Testis (tissue), 3 donors: ENCODE measurements around the gene SSR1. TPM values are rescaled to one million over a fixed set of nuclear protein-coding genes. Genes with fewer than 3 reads are reported as not detected.

Experiments used
- DNase-seq: peaks from one replicate; pipeline ENCODE4 v3.0.0-alpha.2; 2019
- H3K27ac ChIP-seq, 2 donors: fragments of 200-600 bp; sonication (generic); one replicate each; pipeline ENCODE4 v1.5.1; 2019
- H3K27me3 ChIP-seq: fragments of 200-600 bp; sonication (generic); one replicate; pipeline ENCODE4 v1.5.1; 2019
- H3K36me3 ChIP-seq: fragments of 200-600 bp; sonication (generic); one replicate; pipeline ENCODE4 v1.5.1; 2017; ENCODE audit warnings: low read depth; ENCODE audit errors: missing control alignments
- H3K4me1 ChIP-seq: fragments of 200-600 bp; sonication (generic); one replicate; pipeline ENCODE4 v1.5.1; 2019
- H3K4me3 ChIP-seq, 2 donors: fragments of 200-600 bp; sonication (generic); one replicate each; pipeline ENCODE4 v1.5.1; 2017 to 2019
- H3K9me3 ChIP-seq: fragments of 200-600 bp; sonication (generic); one replicate; pipeline ENCODE4 v1.5.1; 2017
- CTCF ChIP-seq, 3 experiments: fragments of 450-650 bp in 2 of 3; fragments of 200-600 bp in 1 of 3; sonication (generic) in 1 of 3; IDR thresholded peaks; one replicate each; pipeline ENCODE4 v1.5.1; 2016 to 2019; ENCODE audit warnings: antibody characterized with exemption in 3 of 3, mild to moderate bottlenecking in 2 of 3, moderate library complexity in 1 of 3
- POLR2A ChIP-seq: fragments of 450-650 bp; IDR thresholded peaks from one replicate; pipeline ENCODE4 v1.6.1; 2017; ENCODE audit warnings: antibody characterized with exemption, mild to moderate bottlenecking, moderate library complexity
- WGBS, 2 donors: methylation state at CpG; one replicate each; pipeline ENCODE4 v1.1.5; 2018; 5-methylcytosine and 5-hydroxymethylcytosine counted together
- intact Hi-C: fragments of 100-400 bp; cut with DNase I; formaldehyde crosslinking; loops from one replicate; pipeline ENCODE4 v1.15.1; 2023; ENCODE audit warnings: low total_unique reads
- polyA plus RNA-seq: library from polyadenylated mRNA; stranded (reverse); fragments of 350-450 nt; fragmentation: Illumina TruSeq; extraction: RNeasy Lipid Tissue Mini Kit (QIAGEN cat#74804); gene quantifications from one replicate; pipeline ENCODE4 v1.2.3, GENCODE V29; 2014; ENCODE audit warnings: low read depth, low replicate concordance; ENCODE audit not compliant: insufficient read depth
- total RNA-seq, 2 donors: library from RNA; depleted of rRNA; stranded (reverse); fragments of >200 nt; gene quantifications; one replicate each; pipeline ENCODE4 v1.2.3, GENCODE V29; 2016

SSR1 gene
- total and polyA plus RNA-seq, 3 donors from 2014 or later, result 42.7 to 65.7 (median 62.5) TPM

- no peak overlapping the region for H3K27ac ChIP-seq
- H3K9me3 ChIP-seq, result no peaks in the 10 kb centered on the region
- no peaks in the 10 kb centered on the region for H3K27me3 ChIP-seq
- TF ChIP-seq CTCF (IDR thresholded peaks at IDR 0.05) (no peak), POLR2A (no peak)
- WGBS, 2 donors, result 75 to 77% methylated on average over 25 to 32 of the region's 39 CpGs
- no peak for DNase-seq
- no peaks in the 10 kb centered on the region for H3K4me1 ChIP-seq
- H3K4me3 ChIP-seq, result peak overlapping the region; percentile 9 to 34
- no peaks in the 10 kb centered on the region for H3K36me3 ChIP-seq
- intact Hi-C loops, result no loop called here
Observed at GRCh38 chr6:7230327-7230691, 82.7 kb downstream of the SSR1 start.

GRCh38 chr6:7229376-7230326 lies 83.3 kb downstream of the SSR1 start:
- Histone ChIP-seq H3K27ac (no peak overlapping the region), H3K4me3 (no peak overlapping the region), H3K4me1 (peaks cover 3% of the 10 kb centered on the region), H3K36me3 (no peaks in the 10 kb centered on the region), H3K27me3 (no peaks in the 10 kb centered on the region), H3K9me3 (no peaks in the 10 kb centered on the region)
- 65 to 71% methylated on average over 35 to 62 of the region's 62 CpGs for WGBS, 2 donors
- TF ChIP-seq CTCF (IDR thresholded peaks at IDR 0.05), result no peak
- TF ChIP-seq POLR2A, result no peak
- intact Hi-C loops, result no loop called here
- no peak for DNase-seq

GRCh38 chr6:7228662-7229375 lies 84.2 kb downstream of the SSR1 start:
- no peaks in the 10 kb centered on the region for H3K27me3 ChIP-seq
- H3K4me3 ChIP-seq, result no peak overlapping the region
- peaks cover 5% of the 10 kb centered on the region for H3K4me1 ChIP-seq
- TF ChIP-seq POLR2A (no peak), CTCF (IDR thresholded peaks at IDR 0.05) (no peak)
- DNase-seq, result no peak
- no peak overlapping the region for H3K27ac ChIP-seq
- no peaks in the 10 kb centered on the region for H3K36me3 ChIP-seq
- 87 to 90% methylated on average over 18 to 20 of the region's 21 CpGs for WGBS, 2 donors
- intact Hi-C loops, result no loop called here
- no peaks in the 10 kb centered on the region for H3K9me3 ChIP-seq

- intact Hi-C loops, result no loop called here
- peaks cover 31% of the 10 kb centered on the region for H3K4me1 ChIP-seq
- no peaks in the 10 kb centered on the region for H3K36me3 ChIP-seq
- peak; percentile 49 for DNase-seq
- no peak for TF ChIP-seq POLR2A
- no peak for TF ChIP-seq CTCF (IDR thresholded peaks at IDR 0.05)
- H3K4me3 ChIP-seq, result no peak overlapping the region
- 63 to 85% methylated on average over 8 to 9 of the region's 9 CpGs for WGBS, 2 donors
- no peaks in the 10 kb centered on the region for H3K27me3 ChIP-seq
- H3K9me3 ChIP-seq, result no peaks in the 10 kb centered on the region
- H3K27ac ChIP-seq, result no peak overlapping the region
Observed at GRCh38 chr6:7224731-7225130, 88.3 kb downstream of the SSR1 start.
